ENCODE measurements around the gene ZDHHC5.

DNA sequence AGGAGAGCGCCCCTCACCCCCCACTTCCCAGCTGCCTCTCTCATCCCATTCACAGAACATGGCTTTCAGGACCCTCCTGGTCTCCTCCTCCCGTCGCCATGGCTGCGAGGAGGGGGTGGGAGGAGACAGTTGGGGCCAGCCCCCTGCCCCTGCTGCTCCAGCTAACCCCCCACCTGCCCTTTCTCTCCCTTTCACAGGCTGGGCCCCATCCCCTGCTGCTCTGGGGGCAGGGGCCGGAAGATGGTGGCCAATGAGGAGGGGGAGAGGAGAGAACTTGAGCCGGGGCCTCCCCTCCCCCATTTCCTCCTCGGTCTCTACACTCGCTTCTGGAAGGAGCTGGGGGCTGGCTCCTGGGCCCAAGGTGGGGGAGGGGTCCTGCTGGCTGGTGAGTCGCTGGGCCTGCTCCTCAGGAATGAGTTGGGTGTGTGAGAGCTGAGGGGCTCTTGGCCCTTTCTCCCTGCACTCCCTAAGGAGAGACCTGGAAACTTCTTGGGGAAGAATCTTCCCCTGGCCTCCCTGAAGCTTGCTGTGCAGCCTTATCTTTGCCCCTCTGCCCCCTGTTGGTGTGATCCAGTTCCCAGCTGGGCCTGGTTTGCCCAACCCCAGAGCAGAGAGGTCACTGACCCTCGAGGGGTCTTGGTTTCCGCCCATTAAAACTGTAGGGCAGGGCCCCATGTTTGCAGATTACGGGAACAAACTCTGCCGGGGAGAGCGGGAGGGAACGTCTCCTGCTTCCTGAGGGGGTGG, 28.4 kb upstream of the ZDHHC5 start:
- TF ChIP-seq, protein P1, sequence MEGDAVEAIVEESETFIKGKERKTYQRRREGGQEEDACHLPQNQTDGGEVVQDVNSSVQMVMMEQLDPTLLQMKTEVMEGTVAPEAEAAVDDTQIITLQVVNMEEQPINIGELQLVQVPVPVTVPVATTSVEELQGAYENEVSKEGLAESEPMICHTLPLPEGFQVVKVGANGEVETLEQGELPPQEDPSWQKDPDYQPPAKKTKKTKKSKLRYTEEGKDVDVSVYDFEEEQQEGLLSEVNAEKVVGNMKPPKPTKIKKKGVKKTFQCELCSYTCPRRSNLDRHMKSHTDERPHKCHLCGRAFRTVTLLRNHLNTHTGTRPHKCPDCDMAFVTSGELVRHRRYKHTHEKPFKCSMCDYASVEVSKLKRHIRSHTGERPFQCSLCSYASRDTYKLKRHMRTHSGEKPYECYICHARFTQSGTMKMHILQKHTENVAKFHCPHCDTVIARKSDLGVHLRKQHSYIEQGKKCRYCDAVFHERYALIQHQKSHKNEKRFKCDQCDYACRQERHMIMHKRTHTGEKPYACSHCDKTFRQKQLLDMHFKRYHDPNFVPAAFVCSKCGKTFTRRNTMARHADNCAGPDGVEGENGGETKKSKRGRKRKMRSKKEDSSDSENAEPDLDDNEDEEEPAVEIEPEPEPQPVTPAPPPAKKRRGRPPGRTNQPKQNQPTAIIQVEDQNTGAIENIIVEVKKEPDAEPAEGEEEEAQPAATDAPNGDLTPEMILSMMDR (IDR thresholded peaks at IDR 0.05; ENCODE audit: low read length): no peak
- TF ChIP-seq EZH2 (IDR thresholded peaks at IDR 0.05; ENCODE audit: borderline replicate concordance, low read length): no peak
